ENCODE results near the gene OR52E4. TPM values are rescaled to one million over a fixed set of nuclear protein-coding genes. Genes with fewer than 3 reads are reported as not detected.

The OR52E4 gene
- total RNA-seq, 3 donors from 2014 or later = not detected

GRCh38 chr11:5846701-5847100 is 33.7 kb upstream of the OR52E4 start:
- Histone ChIP-seq H3K4me1 (ENCODE audit: low read depth) (no peaks in the 10 kb centered on the region), H3K9me3 (no peaks in the 10 kb centered on the region), H3K36me3 (ENCODE audit: low read depth) (no peaks in the 10 kb centered on the region), H3K4me3 (no peak overlapping the region)
- ATAC-seq = no peak
- TF ChIP-seq, protein P1, sequence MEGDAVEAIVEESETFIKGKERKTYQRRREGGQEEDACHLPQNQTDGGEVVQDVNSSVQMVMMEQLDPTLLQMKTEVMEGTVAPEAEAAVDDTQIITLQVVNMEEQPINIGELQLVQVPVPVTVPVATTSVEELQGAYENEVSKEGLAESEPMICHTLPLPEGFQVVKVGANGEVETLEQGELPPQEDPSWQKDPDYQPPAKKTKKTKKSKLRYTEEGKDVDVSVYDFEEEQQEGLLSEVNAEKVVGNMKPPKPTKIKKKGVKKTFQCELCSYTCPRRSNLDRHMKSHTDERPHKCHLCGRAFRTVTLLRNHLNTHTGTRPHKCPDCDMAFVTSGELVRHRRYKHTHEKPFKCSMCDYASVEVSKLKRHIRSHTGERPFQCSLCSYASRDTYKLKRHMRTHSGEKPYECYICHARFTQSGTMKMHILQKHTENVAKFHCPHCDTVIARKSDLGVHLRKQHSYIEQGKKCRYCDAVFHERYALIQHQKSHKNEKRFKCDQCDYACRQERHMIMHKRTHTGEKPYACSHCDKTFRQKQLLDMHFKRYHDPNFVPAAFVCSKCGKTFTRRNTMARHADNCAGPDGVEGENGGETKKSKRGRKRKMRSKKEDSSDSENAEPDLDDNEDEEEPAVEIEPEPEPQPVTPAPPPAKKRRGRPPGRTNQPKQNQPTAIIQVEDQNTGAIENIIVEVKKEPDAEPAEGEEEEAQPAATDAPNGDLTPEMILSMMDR (IDR thresholded peaks at IDR 0.05) = no peak
- intact Hi-C loops (cut with DNase I, micrococcal nuclease) = no loop called here
- DNase-seq = no peak

DNA sequence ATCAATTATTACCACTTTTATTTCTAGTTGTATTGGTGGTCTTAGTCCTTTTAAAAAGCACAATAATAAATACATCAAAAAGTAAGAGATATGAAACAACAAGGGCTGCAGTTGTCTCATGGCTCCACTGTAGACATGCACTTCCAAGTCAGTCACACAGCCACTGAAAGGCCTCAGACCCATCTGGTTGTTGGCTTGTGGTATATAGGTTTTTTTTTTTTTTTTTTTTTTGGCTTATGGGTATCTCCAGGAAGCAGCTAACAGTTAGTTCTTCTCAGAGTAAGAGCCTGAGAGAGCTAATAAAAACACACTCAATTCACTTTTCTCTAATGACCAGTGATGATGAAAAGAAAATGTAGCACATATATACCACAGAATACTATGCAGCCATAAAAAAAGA is 32.7 kb upstream of the OR52E4 start:
- H3K4me3 ChIP-seq = no peak overlapping the region
- TF ChIP-seq, protein P1 (IDR thresholded peaks at IDR 0.05) = no peak

DNA sequence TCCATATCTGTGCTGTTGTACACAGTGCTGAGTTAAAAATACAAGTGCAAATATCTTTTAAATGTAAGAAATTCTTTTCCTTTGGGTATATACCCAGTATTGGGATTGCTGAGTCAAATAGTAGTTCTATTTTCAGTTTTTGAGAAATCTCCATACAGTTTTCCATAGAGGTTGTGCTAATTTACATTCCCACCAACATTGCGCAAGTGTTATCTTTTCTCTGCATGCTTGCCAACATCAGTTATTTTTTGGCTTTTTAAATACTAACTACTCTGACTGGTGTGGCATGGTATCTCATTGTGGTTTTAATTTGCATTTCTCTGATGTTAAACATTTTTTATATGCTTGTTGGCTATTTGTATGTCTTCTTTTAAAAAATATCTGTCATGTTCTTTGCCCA is 29.4 kb upstream of the OR52E4 start:
- H3K9me3 ChIP-seq = no peaks in the 10 kb centered on the region
- intact Hi-C loops (cut with DNase I, micrococcal nuclease) = no loop called here
- H3K4me3 ChIP-seq = no peak overlapping the region
- ATAC-seq (no peak), DNase-seq (no peak)
- no peaks in the 10 kb centered on the region for H3K36me3 ChIP-seq (ENCODE audit: low read depth)
- no peaks in the 10 kb centered on the region for H3K4me1 ChIP-seq (ENCODE audit: low read depth)
- TF ChIP-seq, protein P1 (IDR thresholded peaks at IDR 0.05) = no peak

More for the DNA sequence above, 32.7 kb upstream of the OR52E4 start:
- Histone ChIP-seq H3K4me1 (ENCODE audit: low read depth) (no peaks in the 10 kb centered on the region), H3K9me3 (no peaks in the 10 kb centered on the region), H3K36me3 (ENCODE audit: low read depth) (no peaks in the 10 kb centered on the region)
- DNase-seq (no peak), ATAC-seq (no peak)
- intact Hi-C loops (cut with DNase I, micrococcal nuclease) = no loop called here

DNA sequence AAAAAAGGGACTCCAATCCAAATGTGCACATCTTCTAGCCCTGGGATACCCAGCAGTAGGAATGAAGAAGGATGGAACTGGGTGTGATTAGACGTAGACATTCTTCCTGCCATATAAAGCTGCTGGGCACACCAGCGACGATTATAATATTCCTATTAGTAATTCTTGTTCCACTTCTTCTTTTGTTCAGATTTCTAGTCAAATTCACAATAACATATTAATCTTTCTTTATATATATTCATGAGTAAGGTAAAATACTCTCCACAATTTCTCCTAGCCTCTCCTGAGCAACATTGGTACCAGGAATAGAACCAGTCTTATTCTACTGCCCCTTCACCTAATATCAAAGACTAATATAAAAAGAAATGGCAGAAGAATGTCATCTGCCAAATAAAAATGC is 22.8 kb upstream of the OR52E4 start, which contains the start of gene OR52E8:
OR52E8 (minus strand) TSS at position 101 of the 400 bp plus-strand sequence; CDS start at position 101, 0 bp downstream.
- ATAC-seq (no peak), DNase-seq (no peak)
- TF ChIP-seq, protein P1 (IDR thresholded peaks at IDR 0.05) = no peak
- no peaks in the 10 kb centered on the region for H3K9me3 ChIP-seq
- no peaks in the 10 kb centered on the region for H3K36me3 ChIP-seq (ENCODE audit: low read depth)
- intact Hi-C loops (cut with DNase I, micrococcal nuclease) = no loop called here
- H3K4me3 ChIP-seq = no peak within 1 kb of the TSS
- no peaks in the 10 kb centered on the region for H3K4me1 ChIP-seq (ENCODE audit: low read depth)

DNA sequence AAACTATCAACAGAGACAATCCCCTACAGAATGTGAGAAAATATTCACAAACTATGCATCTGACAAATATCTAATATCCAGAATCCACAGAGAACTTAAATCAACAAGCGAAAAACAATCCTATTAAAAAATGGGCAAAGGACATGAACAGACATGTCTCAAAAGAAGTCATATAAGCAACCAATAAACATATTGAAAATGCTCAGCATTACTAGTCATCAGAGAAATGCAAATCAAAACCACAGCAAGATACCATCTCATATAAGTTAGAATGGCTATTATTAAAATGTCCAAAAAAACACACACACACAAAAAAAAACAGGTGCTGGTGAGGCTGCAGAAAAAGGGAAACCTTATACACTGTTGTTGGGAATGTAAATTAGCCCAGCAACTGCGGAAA is 14.6 kb upstream of the OR52E4 start:
- intact Hi-C loops (cut with DNase I, micrococcal nuclease) = no loop called here
- no peaks in the 10 kb centered on the region for H3K4me1 ChIP-seq (ENCODE audit: low read depth)
- H3K4me3 ChIP-seq = no peak overlapping the region
- H3K9me3 ChIP-seq = no peaks in the 10 kb centered on the region
- TF ChIP-seq, protein P1 (IDR thresholded peaks at IDR 0.05) = no peak
- ATAC-seq (no peak), DNase-seq (no peak)
- H3K36me3 ChIP-seq (ENCODE audit: low read depth) = no peaks in the 10 kb centered on the region

GRCh38 chr11:5878564-5878963 is 1.9 kb upstream of the OR52E4 start:
- intact Hi-C loops (cut with DNase I, micrococcal nuclease) = no loop called here
- Histone ChIP-seq H3K9me3 (no peaks in the 10 kb centered on the region), H3K4me3 (no peak overlapping the region), H3K36me3 (ENCODE audit: low read depth) (no peaks in the 10 kb centered on the region), H3K4me1 (ENCODE audit: low read depth) (no peaks in the 10 kb centered on the region)
- ATAC-seq (no peak), DNase-seq (no peak)
- TF ChIP-seq, protein P1 (IDR thresholded peaks at IDR 0.05) = no peak

Measured in mucosa of descending colon (tissue), 3 donors.